ENCODE measurements around the gene PCID2.

The PCID2 gene

DNA sequence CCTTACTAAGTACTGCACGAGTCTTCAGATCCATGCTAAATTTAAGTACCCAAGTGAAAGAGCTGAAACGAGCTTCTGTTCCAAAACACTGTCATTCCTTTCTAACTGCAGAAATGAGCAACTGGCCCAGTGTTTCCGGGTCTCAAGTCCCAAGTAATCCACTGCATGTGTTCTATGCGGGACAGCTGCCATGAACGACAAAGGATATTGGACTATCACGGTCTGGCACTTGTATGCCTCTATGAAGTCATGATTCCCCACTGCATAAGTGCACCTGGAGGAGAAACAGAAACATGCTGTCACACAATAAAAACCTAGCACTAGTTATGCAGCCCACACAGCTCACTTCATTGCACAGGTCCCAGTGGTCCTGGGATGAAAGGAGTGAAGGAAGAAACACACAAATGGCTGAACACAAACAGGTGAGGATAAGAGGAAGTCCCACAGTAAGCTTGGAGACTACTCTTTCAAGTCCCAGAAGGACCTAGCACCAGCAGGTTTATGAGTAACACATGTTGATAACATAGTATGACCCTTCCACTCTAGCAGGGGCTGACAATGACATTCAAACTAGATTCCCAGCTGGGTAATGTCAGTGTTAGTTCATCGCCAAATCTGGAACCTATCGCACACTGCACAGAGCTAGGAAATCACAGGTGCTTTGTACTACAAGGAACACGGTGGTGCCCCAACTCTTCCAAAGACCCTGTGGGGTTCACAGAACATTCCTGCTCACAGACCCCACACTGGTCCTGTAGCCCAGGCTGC lies 11.3 kb downstream of the PCID2 start:
- H4K20me1 ChIP-seq (ENCODE audit: insufficient read depth, low read length): peaks cover 5% of the 10 kb centered on the region; the same call in 1 of the 2 replicates

DNA sequence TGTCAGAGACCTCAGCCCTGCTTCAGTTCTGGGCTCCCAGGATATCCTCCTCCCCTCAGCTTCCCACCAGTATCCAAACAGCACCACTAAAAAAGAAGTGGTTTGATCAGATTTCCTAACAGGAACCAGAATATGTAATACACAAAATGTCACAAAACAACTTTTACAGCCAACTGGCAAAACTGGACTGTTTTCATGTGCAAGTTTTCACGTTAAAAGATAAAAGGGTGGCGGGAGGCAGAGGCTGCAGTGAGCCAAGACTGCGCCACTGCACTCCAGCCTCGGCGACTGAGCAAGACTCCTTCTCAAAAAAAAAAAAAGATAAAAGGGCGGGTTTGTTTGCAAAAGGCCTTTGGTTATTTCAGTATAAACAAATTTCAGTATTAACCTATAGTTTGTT lies 13.1 kb downstream of the PCID2 start:
- no peak overlapping the region for H2AFZ ChIP-seq (ENCODE audit: low read length)
- H3K27me3 ChIP-seq (ENCODE audit: insufficient read depth, low read length): no peaks in the 10 kb centered on the region
- H3K27ac ChIP-seq (ENCODE audit: low read depth, low read length, poor library complexity, severe bottlenecking): no peak overlapping the region
- H3K36me3 ChIP-seq (ENCODE audit: insufficient read depth, low read length): peaks cover 95% of the 10 kb centered on the region
- no peak overlapping the region for H3K4me2 ChIP-seq (ENCODE audit: low read length)
- no peak for TF ChIP-seq EZH2 (IDR thresholded peaks at IDR 0.05; ENCODE audit: borderline replicate concordance, low read length)
- TF ChIP-seq, protein P1, sequence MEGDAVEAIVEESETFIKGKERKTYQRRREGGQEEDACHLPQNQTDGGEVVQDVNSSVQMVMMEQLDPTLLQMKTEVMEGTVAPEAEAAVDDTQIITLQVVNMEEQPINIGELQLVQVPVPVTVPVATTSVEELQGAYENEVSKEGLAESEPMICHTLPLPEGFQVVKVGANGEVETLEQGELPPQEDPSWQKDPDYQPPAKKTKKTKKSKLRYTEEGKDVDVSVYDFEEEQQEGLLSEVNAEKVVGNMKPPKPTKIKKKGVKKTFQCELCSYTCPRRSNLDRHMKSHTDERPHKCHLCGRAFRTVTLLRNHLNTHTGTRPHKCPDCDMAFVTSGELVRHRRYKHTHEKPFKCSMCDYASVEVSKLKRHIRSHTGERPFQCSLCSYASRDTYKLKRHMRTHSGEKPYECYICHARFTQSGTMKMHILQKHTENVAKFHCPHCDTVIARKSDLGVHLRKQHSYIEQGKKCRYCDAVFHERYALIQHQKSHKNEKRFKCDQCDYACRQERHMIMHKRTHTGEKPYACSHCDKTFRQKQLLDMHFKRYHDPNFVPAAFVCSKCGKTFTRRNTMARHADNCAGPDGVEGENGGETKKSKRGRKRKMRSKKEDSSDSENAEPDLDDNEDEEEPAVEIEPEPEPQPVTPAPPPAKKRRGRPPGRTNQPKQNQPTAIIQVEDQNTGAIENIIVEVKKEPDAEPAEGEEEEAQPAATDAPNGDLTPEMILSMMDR (IDR thresholded peaks at IDR 0.05; ENCODE audit: low read length): no peak
- peaks cover 2% of the 10 kb centered on the region for H3K79me2 ChIP-seq (ENCODE audit: insufficient read depth, low read length)
- H3K9me2 ChIP-seq (ENCODE audit: low read depth, low read length): no peaks in the 10 kb centered on the region
- no peak overlapping the region for H3K4me3 ChIP-seq (ENCODE audit: low read depth, low read length, poor library complexity, severe bottlenecking)
- no peaks in the 10 kb centered on the region for H3K9me3 ChIP-seq (ENCODE audit: low read length)
- H3K9ac ChIP-seq (ENCODE audit: low read length): no peak overlapping the region
- no peaks in the 10 kb centered on the region for H3F3A ChIP-seq (ENCODE audit: insufficient read depth, low read length)
- H4K20me1 ChIP-seq (ENCODE audit: insufficient read depth, low read length): no peaks in the 10 kb centered on the region
- no peaks in the 10 kb centered on the region for H3K4me1 ChIP-seq (ENCODE audit: insufficient read depth, low read length, severe bottlenecking)

More for the DNA sequence above, 11.3 kb downstream of the PCID2 start:
- Histone ChIP-seq H3K36me3 (ENCODE audit: insufficient read depth, low read length) (peaks cover 87% of the 10 kb centered on the region), H3K27me3 (ENCODE audit: insufficient read depth, low read length) (no peaks in the 10 kb centered on the region), H3K4me3 (ENCODE audit: low read depth, low read length, poor library complexity, severe bottlenecking) (no peak overlapping the region), H2AFZ (ENCODE audit: low read length) (no peak overlapping the region), H3F3A (ENCODE audit: insufficient read depth, low read length) (no peaks in the 10 kb centered on the region), H3K9me2 (ENCODE audit: low read depth, low read length) (no peaks in the 10 kb centered on the region), H3K9me3 (ENCODE audit: low read length) (no peaks in the 10 kb centered on the region), H3K4me1 (ENCODE audit: insufficient read depth, low read length, severe bottlenecking) (no peaks in the 10 kb centered on the region), H3K9ac (ENCODE audit: low read length) (no peak overlapping the region), H3K79me2 (ENCODE audit: insufficient read depth, low read length) (peaks cover 20% of the 10 kb centered on the region), H3K4me2 (ENCODE audit: low read length) (no peak overlapping the region), H3K27ac (ENCODE audit: low read depth, low read length, poor library complexity, severe bottlenecking) (no peak overlapping the region)
- TF ChIP-seq, protein P1 (IDR thresholded peaks at IDR 0.05; ENCODE audit: low read length): no peak
- TF ChIP-seq EZH2 (IDR thresholded peaks at IDR 0.05; ENCODE audit: borderline replicate concordance, low read length): no peak

DNA sequence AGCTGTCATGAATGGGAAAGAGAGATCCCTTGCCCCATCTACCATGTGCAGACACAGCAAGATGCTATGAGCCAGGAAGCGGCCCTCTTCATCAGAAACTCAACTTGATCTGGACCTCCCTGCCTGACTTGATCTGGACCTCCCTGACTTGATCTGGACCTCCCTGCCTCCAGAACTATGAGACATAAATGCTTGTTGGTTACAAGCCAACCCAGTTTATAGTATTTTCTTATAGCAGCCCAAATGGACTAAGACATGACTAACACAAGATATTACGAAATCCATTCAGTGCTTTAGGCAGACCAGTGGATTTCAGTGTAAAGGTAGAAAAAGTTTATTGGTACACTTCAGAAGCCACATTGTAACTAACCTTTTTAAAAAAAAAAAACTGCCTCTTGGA lies 15.6 kb downstream of the PCID2 start:
- no peaks in the 10 kb centered on the region for H4K20me1 ChIP-seq (ENCODE audit: insufficient read depth, low read length)
- no peak for TF ChIP-seq EZH2 (IDR thresholded peaks at IDR 0.05; ENCODE audit: borderline replicate concordance, low read length)
- TF ChIP-seq, protein P1 (IDR thresholded peaks at IDR 0.05; ENCODE audit: low read length): no peak
- H3K4me2 ChIP-seq (ENCODE audit: low read length): no peak overlapping the region
- no peak overlapping the region for H3K4me3 ChIP-seq (ENCODE audit: low read depth, low read length, poor library complexity, severe bottlenecking)
- no peaks in the 10 kb centered on the region for H3K4me1 ChIP-seq (ENCODE audit: insufficient read depth, low read length, severe bottlenecking)
- H3K36me3 ChIP-seq (ENCODE audit: insufficient read depth, low read length): peaks cover 95% of the 10 kb centered on the region
- H3K27me3 ChIP-seq (ENCODE audit: insufficient read depth, low read length): no peaks in the 10 kb centered on the region
- no peak overlapping the region for H3K27ac ChIP-seq (ENCODE audit: low read depth, low read length, poor library complexity, severe bottlenecking)
- H3F3A ChIP-seq (ENCODE audit: insufficient read depth, low read length): no peaks in the 10 kb centered on the region
- H3K9ac ChIP-seq (ENCODE audit: low read length): no peak overlapping the region
- H2AFZ ChIP-seq (ENCODE audit: low read length): no peak overlapping the region
- H3K79me2 ChIP-seq (ENCODE audit: insufficient read depth, low read length): no peaks in the 10 kb centered on the region
- no peaks in the 10 kb centered on the region for H3K9me3 ChIP-seq (ENCODE audit: low read length)
- no peaks in the 10 kb centered on the region for H3K9me2 ChIP-seq (ENCODE audit: low read depth, low read length)

All from OCI-LY1 (cell line).